ENCODE results near the gene ILF2.

DNA sequence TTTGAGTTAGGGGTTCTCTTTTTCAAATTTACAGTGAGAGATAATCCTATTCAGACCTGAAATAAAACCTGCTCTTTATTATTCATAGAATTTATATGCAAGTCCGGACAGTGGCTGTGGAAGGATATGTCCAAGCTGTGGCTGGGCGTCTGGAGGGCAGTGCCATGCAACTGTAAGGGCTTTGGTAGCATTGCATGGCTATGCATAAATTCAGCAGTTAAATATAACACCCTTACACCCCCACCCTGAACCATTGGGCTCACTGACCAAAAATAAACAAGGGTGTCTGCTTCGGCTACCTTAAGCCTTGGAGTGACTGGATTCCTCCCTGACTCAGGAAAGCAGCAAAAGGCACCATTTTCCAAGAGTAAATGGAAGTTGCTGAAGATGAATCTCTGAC is 31.5 kb downstream of the ILF2 start:
- TF ChIP-seq, protein P1, sequence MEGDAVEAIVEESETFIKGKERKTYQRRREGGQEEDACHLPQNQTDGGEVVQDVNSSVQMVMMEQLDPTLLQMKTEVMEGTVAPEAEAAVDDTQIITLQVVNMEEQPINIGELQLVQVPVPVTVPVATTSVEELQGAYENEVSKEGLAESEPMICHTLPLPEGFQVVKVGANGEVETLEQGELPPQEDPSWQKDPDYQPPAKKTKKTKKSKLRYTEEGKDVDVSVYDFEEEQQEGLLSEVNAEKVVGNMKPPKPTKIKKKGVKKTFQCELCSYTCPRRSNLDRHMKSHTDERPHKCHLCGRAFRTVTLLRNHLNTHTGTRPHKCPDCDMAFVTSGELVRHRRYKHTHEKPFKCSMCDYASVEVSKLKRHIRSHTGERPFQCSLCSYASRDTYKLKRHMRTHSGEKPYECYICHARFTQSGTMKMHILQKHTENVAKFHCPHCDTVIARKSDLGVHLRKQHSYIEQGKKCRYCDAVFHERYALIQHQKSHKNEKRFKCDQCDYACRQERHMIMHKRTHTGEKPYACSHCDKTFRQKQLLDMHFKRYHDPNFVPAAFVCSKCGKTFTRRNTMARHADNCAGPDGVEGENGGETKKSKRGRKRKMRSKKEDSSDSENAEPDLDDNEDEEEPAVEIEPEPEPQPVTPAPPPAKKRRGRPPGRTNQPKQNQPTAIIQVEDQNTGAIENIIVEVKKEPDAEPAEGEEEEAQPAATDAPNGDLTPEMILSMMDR (IDR thresholded peaks at IDR 0.05) = no peak
- no peak for TF ChIP-seq POLR2A (IDR thresholded peaks at IDR 0.05; ENCODE audit: low read depth)
- no peak for TF ChIP-seq EP300 (IDR thresholded peaks at IDR 0.05)
- no peak for TF ChIP-seq POLR2AphosphoS5 (IDR thresholded peaks at IDR 0.05)

Data from esophagus muscularis mucosa (tissue), 4 donors.